MM.1S (cell line): ENCODE data around the gene PLCB1.

Experiments
- CTCF ChIP-seq: fragments of 300-600 bp; sonication (generic); IDR thresholded peaks from 2 replicates; pipeline ENCODE4 v1.5.1; 2016; ENCODE audit warnings: antibody characterized with exemption, low read length, mixed read lengths
- EZH2phosphoT487 ChIP-seq: fragments of 300-600 bp; sonication (generic); IDR thresholded peaks from 2 replicates; pipeline ENCODE4 v1.6.1; 2018; ENCODE audit warnings: antibody characterized with exemption, low read length

GRCh38 chr20:8879669-8880068 is 747.6 kb downstream of the PLCB1 start:
- TF ChIP-seq CTCF (no peak), EZH2phosphoT487 (no peak)
